ENCODE data around the gene UQCR10.
"Not testable (repeated sequence)": the region's sequence is repeated elsewhere in the genome, so short reads cannot be mapped to it uniquely, and the experiment has no call there.

UQCR10 gene

DNA sequence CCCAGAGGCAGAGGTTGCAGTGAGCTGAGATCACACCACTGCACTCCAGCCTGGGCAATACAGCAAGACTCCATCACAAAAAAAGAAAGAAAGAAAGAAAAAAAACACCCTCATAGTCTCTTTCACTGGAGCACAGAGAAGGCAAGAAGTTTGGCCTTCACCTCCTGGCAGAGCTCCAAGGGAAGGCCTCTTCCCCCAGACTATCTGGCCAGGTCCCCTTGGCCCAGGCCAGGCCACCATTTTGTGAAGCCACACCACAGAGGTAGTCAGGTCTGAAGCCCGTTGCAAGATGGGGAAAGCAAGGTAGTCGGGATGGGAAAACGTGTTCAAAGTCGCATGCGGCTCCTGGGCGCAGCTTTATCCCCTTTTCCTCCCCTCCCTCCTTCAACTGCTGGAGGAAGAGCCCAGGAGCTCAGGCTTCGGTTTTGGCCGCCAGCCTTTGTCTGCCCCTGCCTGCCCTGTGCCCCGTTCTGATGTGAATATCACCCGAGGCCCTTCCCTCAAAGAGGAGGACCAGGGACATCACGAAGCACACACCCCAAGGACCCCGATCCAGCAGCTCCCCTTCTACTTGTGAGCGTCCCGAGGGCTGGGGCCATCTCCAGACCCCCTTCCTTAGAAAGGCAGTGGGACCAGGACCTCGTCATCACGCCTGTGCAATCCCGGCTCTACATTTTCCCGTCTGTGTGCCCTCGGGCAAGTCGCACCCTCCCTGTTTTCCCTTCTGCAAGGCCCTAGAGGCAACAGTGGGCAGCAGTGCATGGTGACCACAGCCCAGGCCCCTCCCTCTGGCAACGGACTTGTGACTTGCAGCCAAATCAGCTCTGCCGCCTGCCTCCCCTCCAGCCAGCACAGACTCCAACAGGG is 29.7 kb upstream of the UQCR10 start:
- DNase-seq, result peak; percentile 17

DNA sequence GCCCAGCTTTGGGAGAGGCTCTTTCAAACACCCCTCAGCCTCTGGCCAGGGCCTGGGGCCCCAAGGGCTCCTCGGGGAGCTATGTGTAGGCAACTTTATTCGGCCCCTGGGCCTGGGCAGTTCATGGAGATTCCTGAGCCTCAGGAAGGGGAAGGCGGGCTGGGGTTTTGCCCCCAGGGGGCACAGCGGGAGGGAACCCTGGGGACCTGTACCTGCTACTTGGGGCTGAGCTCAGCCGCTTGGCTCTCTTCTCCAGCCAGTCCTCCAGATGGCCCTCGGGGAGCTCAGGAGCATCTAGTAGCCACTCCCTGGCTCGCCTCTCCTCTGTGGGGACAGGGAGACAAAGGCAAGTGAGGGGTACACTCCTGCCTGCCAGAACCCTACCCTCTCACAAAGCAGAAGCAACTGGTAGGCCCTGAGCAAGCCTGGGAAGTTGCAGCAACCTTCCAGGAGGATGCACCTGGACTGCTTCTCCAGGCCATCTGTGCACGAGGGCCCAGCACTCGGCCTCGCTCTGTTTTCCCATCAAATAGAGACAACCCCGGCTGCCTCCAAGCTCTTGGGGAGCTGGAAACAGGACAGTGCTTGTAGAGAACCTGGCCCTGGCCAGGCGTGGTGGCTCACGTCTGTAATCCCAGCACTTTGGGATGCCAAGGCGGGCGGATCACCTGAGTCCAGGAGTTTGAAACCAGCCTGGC is 28.9 kb upstream of the UQCR10 start:
- DNase-seq, result no peak

GRCh38 chr22:29739346-29739875 is 27.8 kb upstream of the UQCR10 start:
- no peak for DNase-seq

DNA sequence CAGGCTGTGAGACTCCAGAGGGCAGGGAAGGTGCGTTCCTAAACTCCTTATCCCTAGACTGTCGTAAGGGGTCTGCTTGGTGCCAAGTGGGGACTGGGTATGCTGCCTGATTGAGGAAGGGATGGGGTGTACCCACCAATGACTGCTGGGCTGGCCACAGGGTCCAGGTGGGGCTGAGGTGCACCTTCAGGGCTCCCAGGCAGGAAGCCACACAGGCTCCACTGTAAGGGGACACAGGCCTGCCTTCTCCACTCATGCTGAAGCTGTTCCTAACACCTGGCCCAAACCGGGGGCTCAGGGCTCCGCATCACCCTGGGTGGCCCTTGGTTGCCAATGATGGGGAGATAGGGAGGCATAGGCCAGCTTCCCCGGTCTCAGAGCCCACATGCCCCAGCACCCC is 27.0 kb upstream of the UQCR10 start:
- DNase-seq, result no peak

DNA sequence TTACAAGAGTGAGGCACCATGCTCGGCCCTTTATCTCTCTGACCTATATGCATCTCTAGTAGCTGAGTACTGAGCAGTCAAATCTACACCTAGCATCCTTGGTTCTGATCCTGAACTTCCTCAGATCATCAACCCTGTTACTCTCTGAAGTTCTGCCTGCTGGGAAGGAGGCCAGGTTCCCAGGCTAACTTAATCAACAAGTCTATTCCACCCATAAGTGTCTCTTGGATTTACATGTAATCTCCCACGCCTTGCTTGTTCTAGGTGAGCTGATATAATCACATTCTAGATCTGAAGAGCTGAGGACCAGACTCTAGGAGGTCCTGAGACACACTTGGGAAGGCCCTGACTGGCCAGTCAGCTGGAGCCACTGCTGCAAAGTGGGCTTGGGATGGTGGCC is 25.2 kb upstream of the UQCR10 start:
- no peak for DNase-seq

DNA sequence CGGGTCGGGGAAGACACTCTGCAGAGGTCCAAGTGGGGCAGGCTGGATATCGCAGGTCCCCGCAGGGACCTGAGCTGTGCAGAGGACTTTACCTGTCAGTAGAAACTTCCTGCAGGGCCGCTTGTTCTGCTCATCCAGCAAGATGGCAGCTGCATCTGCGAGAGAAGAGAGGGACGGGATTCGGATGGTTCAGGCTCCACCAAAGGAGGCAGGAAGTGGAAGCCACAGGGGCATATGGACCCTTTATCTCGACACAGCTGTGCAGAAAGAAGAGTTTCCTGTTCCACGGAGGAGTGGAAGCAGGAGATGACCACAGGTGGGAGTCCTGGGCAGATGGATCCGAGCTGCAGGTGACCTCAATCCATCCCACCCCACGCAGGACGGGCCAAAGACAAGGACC is 24.8 kb upstream of the UQCR10 start:
- no peak for DNase-seq

DNA sequence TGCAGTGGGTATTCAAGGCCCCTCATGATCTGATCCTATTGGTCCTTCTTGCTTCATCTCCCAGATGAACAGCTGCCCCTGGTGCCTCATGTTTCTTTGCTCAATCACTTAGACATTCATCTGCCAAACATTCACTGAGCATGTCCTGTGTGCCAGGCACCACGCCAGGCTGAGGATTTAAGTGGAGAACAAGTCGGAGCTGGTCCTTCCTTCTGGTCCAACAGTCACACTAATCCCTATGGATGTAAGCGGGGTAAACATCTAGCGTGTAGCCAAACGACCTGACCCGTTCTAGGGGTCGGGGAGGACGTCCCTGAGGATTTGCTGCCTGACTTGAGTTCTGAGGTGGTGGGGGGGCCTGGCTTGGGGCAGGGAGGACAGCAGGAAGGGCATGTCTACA is 22.3 kb upstream of the UQCR10 start:
- peak; percentile 35 for DNase-seq

GRCh38 chr22:29747832-29748231 is 19.3 kb upstream of the UQCR10 start:
- no peak for DNase-seq

- no peak for DNase-seq
Measured at GRCh38 chr22:29748248-29748893, 18.8 kb upstream of the UQCR10 start.

DNA sequence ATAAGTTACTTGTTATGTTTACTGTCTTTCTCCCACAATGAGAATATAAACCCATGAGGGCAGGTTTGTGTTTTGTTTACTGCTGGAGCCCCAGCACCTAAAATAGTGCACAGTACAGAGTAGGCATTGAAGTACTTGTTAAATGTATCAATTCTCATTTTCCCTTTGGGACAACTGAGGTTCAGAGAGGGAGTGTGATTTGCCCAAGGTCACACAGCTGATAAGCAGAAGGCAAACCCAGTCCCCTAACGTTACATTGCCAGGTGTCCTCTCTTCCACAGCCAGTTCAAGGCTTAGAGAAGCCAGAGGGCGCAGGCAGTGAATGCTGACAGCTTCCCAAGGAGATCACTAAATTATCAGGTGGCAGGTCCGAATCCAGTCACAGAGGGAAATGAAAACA is 17.1 kb upstream of the UQCR10 start:
- DNase-seq, result no peak

GRCh38 chr22:29750559-29751538 is 16.3 kb upstream of the UQCR10 start:
- no peak for DNase-seq

GRCh38 chr22:29751669-29752068 is 15.5 kb upstream of the UQCR10 start:
- no peak for DNase-seq

DNA sequence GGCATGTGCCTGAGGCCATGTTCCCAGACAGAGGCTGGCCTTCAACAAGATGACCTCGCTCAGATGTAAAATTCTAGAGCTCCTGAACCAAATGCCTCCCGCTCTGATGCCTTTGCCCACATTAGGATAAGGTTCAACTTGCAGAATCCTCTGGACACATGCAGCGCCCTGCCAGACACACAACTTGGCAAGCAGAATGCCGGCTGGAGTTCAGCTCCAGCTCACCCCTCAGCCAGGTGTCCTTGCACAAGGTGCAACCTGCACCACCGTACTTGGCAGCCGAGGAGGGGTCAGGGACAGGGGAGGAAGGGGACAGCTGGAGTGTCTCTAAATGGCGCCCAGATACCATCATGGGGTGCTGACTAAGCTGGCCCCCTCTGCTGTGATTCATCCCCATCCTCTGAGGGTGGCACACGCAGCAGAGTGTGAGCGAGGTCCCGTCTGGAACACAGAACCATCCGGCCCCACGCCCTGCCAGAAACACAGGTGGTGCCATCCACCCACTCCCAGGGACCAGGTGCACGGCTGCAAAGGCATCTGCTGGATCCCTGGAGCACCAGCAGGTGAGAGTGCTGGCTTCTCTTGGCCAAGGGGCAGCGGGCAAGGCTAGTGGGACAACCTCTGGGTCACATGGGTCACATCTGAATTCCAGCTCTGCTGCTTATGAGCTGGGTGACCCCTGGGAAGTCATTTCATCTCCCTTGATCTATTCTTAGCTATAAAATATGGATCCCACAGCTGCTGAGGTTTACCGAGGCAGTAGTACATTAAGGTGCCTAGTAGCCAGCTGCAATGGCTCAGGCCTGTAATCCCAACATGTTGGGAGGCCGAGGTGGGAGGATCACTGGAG is 13.1 kb upstream of the UQCR10 start:
- DNase-seq, result no peak

GRCh38 chr22:29754658-29755395 is 12.3 kb upstream of the UQCR10 start:
- DNase-seq, result not testable (repeated sequence)

GRCh38 chr22:29755889-29756288 is 11.3 kb upstream of the UQCR10 start:
- no peak for DNase-seq

GRCh38 chr22:29756341-29756740 is 10.8 kb upstream of the UQCR10 start:
- DNase-seq, result no peak

DNA sequence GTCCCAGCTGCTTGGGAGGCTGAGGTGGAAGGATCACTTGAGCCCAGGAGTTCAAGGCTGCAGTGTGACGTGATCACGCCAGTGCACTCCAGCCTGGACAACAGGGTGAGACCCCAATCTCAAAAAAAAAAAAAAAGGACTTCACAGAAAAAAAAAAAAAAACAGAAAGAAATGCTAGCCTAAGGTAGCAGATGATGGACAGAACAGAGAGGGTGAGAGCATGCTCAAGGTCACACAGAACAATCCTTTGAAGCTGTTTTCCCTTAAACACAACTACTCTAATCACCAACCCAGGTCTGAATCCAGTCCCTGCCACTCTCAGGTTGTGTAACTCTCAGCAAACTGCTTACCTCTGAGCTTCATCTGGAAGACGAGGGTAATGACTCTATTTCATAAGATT is 10.1 kb upstream of the UQCR10 start:
- no peak for DNase-seq

- DNase-seq, result no peak
Measured at GRCh38 chr22:29758068-29758622, 9.0 kb upstream of the UQCR10 start.

DNA sequence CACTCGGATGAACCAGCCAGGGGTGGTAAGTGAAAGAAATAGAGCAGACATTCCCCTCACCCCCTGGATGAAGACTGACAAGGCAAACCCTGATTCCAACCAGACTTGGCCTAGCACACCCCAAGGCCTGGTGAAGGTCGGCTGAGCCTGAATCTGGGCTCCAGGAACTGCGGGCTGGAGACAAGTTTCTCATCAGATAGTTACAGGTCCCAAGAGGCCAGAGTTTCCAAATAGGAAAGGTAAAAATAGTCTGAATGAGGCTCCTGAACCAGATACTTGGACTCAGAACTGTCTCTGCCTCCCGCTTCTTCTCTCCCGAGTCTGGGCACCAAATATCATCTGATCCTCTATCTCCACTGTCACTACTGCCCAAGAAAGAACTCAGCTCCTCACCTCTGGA is 8.2 kb upstream of the UQCR10 start:
- DNase-seq, result no peak

GRCh38 chr22:29762263-29762662 is 4.9 kb upstream of the UQCR10 start:
- no peak for DNase-seq

All from midbrain (tissue), 1 donor.